SK-N-SH (cell line): ENCODE measurements around the gene ARCN1. TPM values are rescaled to one million over a fixed set of nuclear protein-coding genes. Genes with fewer than 3 reads are reported as not detected.

Source experiments
- CTCF ChIA-PET: fragments of 300-600, 350-600 bp; formaldehyde crosslinking; extraction: SDS; loops from one replicate; lab custom pipeline; 2021; lab: Yijun Ruan, JAX
- POLR2A ChIA-PET: fragments of 350-600 bp; sonication (Branson Sonifier 250); formaldehyde crosslinking; extraction: SDS; loops from one replicate; lab custom pipeline; 2020; ENCODE audit warnings: antibody characterized with exemption, inconsistent platforms; lab: Yijun Ruan, JAX
- DNase-seq: peaks from one replicate; pipeline ENCODE4 v3.0.0; 2012
- H2AFZ ChIP-seq: fragments of 200-600 bp; sonication (generic); 2 replicates; pipeline ENCODE4 v1.8.1; 2016; ENCODE audit warnings: antibody characterized with exemption, mild to moderate bottlenecking, low read depth
- H3F3A ChIP-seq: fragments of 200-600 bp; sonication (generic); replicated peaks from 2 replicates; pipeline ENCODE3; 2016; ENCODE audit warnings: antibody characterized with exemption, mild to moderate bottlenecking; ENCODE audit not compliant: insufficient read depth
- H3K27ac ChIP-seq, 2 experiments: fragments of 200-500 bp in 1 of 2; fragments of 200-600 bp in 1 of 2; sonication (Bioruptor generic) in 1 of 2; sonication (generic), shearing (Covaris generic) in 1 of 2; 2 replicates each; pipeline versions ENCODE4 v1.5.1 to v1.6.1; 2014 to 2016; ENCODE audit warnings: low read depth in 2 of 2, inconsistent platforms in 1 of 2, low read length in 1 of 2, mild to moderate bottlenecking in 1 of 2, mixed read lengths in 1 of 2
- H3K27me3 ChIP-seq: fragments of 200-600 bp; sonication (generic), shearing (Covaris generic); 2 replicates; pipeline ENCODE4 v1.6.1; 2016; ENCODE audit warnings: mixed run types; ENCODE audit not compliant: insufficient read depth
- H3K36me3 ChIP-seq, 2 experiments: fragments of 200-500 bp in 1 of 2; fragments of 200-600 bp in 1 of 2; sonication (Bioruptor generic) in 1 of 2; sonication (generic) in 1 of 2; replicated peaks in 1 of 2; 2 replicates each; pipeline versions ENCODE3 to v1.5.1; 2014 to 2016; ENCODE audit warnings: low read length in 1 of 2, mild to moderate bottlenecking in 1 of 2; ENCODE audit not compliant: insufficient read depth in 2 of 2, control insufficient read depth in 1 of 2
- H3K4me1 ChIP-seq, 2 experiments: fragments of 200-500 bp in 1 of 2; fragments of 200-600 bp in 1 of 2; sonication (Bioruptor generic) in 1 of 2; sonication (generic), shearing (Covaris generic) in 1 of 2; 2 replicates each; pipeline versions ENCODE4 v1.5.1 to v1.6.1; 2014 to 2016; ENCODE audit warnings: low read depth in 1 of 2, low read length in 1 of 2, mixed run types in 1 of 2; ENCODE audit not compliant: insufficient read depth in 2 of 2, control insufficient read depth in 1 of 2
- H3K4me2 ChIP-seq: fragments of 200-600 bp; sonication (generic), shearing (Covaris generic); 2 replicates; pipeline ENCODE4 v1.6.1; 2017; ENCODE audit warnings: mixed run types
- H3K4me3 ChIP-seq, 2 experiments: fragments of 200-500 bp in 1 of 2; fragments of 200-600 bp in 1 of 2; sonication (Bioruptor generic) in 1 of 2; sonication (generic), shearing (Covaris generic) in 1 of 2; 2 replicates each; pipeline versions ENCODE4 v1.5.1 to v1.8.1; 2014 to 2016; ENCODE audit warnings: low read depth in 2 of 2, inconsistent platforms in 1 of 2, low read length in 1 of 2, mild to moderate bottlenecking in 1 of 2, mixed read lengths in 1 of 2, moderate library complexity in 1 of 2
- H3K79me2 ChIP-seq: fragments of 200-600 bp; sonication (generic); 2 replicates; pipeline ENCODE4 v1.8.1; 2017; ENCODE audit warnings: mild to moderate bottlenecking; ENCODE audit not compliant: insufficient read depth
- H3K9ac ChIP-seq: fragments of 200-600 bp; sonication (generic); 2 replicates; pipeline ENCODE4 v1.6.1; 2017; ENCODE audit warnings: mixed run types
- H3K9me2 ChIP-seq: fragments of 200-600 bp; sonication (generic); 2 replicates; pipeline ENCODE4 v1.6.1; 2017; ENCODE audit warnings: mixed run types
- H3K9me3 ChIP-seq: fragments of 200-600 bp; sonication (generic); 2 replicates; pipeline ENCODE4 v1.6.1; 2017; ENCODE audit warnings: mixed run types, mild to moderate bottlenecking, moderate library complexity
- H4K20me1 ChIP-seq: fragments of 200-600 bp; sonication (generic); 2 replicates; pipeline ENCODE4 v1.6.1; 2017; ENCODE audit warnings: mild to moderate bottlenecking, mixed run types; ENCODE audit not compliant: insufficient read depth
- EZH2phosphoT487 ChIP-seq: fragments of 200-600 bp; sonication (generic); IDR thresholded peaks from 2 replicates; pipeline ENCODE4 v1.6.1; 2017; ENCODE audit warnings: low read depth, mixed run types, mild to moderate bottlenecking, antibody characterized with exemption, moderate library complexity, borderline replicate concordance
- NFIC ChIP-seq: IDR thresholded peaks from 2 replicates; pipeline ENCODE4 v1.4.0; 2012; ENCODE audit warnings: borderline replicate concordance
- TAF1 ChIP-seq: IDR thresholded peaks from 2 replicates; pipeline ENCODE4 v1.6.1; 2012; ENCODE audit warnings: low read depth, mild to moderate bottlenecking, low read length, moderate library complexity, borderline replicate concordance
- TCF12 ChIP-seq: IDR thresholded peaks from 2 replicates; pipeline ENCODE4 v1.4.0; 2012
- WGBS: methylation state at CpG from one replicate; pipeline ENCODE4 v1.1.6; 2017; ENCODE audit warnings: low lambda C conversion rate; 5-methylcytosine and 5-hydroxymethylcytosine counted together
- polyA plus RNA-seq, 3 experiments: library from polyadenylated mRNA; depleted of rRNA; stranded (reverse); fragments of >200 nt; gene quantifications; 2 replicates each; pipeline ENCODE4 v1.2.3, GENCODE V29; 2012
- TF ChIP-seq, protein P1 (sequence below): fragments of 200-600 bp; sonication (generic); IDR thresholded peaks from 2 replicates; pipeline ENCODE4 v1.6.1; 2017; ENCODE audit warnings: antibody characterized with exemption, mild to moderate bottlenecking, moderate library complexity

The ARCN1 gene
- polyA plus RNA-seq, 1 of the 3 experiments (the other 2 are of a cell fraction): 128 TPM

DNA sequence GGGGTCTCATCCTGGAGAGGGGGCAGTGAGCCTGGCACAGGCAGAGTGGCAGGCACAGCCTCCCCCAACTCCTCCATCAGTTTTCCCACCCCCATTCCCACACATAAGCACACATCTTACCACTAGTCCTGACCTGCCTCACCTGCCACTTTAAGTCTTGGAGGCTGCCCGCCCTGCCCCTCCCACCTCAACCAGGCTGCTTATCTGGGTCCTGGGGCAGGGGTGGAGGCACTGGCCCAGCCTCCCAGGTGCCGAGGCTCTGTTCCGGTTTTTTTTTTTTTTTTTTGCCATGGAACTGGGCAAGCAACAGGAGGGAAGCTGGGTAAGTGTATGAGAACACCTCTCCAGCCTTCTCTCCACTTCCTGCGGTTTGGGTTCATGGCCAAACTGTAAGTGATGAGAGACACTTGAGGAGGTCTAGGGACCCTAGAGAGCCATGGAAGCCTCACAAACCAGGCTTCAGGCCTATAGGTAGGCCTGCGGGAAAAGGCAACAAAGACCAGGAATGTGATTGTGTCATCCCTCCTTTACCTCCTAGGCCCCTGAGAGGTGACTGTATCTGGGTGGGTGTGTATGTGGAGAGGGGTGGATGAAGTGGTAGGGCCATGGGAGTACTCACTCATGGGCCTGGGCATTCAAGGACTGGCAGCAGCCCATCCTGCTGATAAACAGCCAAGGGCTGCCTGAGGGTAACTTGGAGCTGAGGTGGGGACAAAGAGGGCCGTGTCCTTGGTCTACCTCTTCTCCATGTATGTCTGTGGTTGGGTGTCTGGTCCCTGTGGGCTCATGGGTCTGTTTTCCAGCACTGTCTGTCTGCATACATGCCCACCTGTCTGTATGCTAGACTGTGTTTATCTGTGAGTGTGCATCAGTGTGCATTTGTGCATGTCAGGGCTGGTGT, 57.8 kb downstream of the ARCN1 start:
- DNase-seq: no peak
- peaks cover 86% of the 10 kb centered on the region for H3K79me2 ChIP-seq
- CTCF ChIA-PET: interaction anchor here (0.6 to 1.6 kb wide), 6 partner anchors 11 to 1839 kb away, joined by 3 to 5 read pairs (median 3); partner anchors contain the start of gene PHLDB1
- H3K4me1 ChIP-seq: peaks cover 9 to 18% of the 10 kb centered on the region in 2 experiments; a peak in 3 of 4 replicates
- 93% methylated on average over 5 of the region's 6 CpGs for WGBS
- no peak overlapping the region for H3K4me3 ChIP-seq
- H3K36me3 ChIP-seq: peaks cover 58 to 85% of the 10 kb centered on the region in 2 experiments
- no peak overlapping the region for H2AFZ ChIP-seq
- H3K9ac ChIP-seq: no peak overlapping the region
- POLR2A ChIA-PET: no interaction called here
- H3F3A ChIP-seq: peaks cover 6% of the 10 kb centered on the region
- TF ChIP-seq, protein P1, sequence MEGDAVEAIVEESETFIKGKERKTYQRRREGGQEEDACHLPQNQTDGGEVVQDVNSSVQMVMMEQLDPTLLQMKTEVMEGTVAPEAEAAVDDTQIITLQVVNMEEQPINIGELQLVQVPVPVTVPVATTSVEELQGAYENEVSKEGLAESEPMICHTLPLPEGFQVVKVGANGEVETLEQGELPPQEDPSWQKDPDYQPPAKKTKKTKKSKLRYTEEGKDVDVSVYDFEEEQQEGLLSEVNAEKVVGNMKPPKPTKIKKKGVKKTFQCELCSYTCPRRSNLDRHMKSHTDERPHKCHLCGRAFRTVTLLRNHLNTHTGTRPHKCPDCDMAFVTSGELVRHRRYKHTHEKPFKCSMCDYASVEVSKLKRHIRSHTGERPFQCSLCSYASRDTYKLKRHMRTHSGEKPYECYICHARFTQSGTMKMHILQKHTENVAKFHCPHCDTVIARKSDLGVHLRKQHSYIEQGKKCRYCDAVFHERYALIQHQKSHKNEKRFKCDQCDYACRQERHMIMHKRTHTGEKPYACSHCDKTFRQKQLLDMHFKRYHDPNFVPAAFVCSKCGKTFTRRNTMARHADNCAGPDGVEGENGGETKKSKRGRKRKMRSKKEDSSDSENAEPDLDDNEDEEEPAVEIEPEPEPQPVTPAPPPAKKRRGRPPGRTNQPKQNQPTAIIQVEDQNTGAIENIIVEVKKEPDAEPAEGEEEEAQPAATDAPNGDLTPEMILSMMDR: no peak
- H3K9me2 ChIP-seq: no peaks in the 10 kb centered on the region
- peaks cover 84% of the 10 kb centered on the region for H4K20me1 ChIP-seq
- peak overlapping the region in 1 of 2 experiments; percentile 25; a peak in 1 of 4 replicates for H3K27ac ChIP-seq
- H3K27me3 ChIP-seq: no peaks in the 10 kb centered on the region
- no peak overlapping the region for H3K4me2 ChIP-seq
- H3K9me3 ChIP-seq: no peaks in the 10 kb centered on the region

DNA sequence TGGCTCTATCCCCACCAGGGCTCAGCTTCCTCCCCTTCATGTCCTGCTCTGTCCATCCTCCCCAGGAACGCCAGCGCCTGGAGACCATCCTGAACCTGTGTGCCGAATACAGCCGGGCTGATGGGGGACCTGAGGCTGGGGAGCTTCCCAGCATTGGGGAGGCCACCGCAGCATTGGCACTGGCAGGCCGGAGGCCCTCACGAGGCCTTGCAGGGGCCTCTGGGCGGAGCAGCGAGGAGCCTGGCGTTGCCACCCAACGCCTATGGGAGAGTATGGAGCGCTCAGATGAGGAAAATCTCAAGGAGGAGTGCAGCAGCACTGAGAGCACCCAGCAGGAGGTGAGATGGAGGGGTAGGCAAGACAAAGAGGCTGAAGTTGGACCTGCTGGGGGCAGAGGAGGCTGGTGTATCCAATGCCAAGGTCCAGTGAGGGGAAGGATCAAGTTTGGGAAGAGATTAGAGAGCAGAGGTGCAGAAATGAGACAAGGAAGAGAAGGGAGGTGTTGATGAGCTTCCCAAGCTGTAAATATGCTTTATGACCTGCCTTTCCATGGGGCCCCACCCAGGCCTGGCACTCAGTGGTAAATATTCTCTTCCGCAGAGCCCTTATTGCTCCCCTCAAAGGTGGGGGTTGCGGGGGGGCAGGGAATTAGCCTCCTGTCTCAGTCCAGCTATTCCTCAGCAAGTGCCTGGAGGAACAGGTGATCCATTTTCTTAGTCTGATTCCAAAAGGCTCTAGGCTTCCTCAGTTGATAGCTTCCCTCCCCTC, 59.1 kb downstream of the ARCN1 start:
- no peak for DNase-seq
- TF ChIP-seq TAF1: no peak
- TF ChIP-seq NFIC: no peak
- TF ChIP-seq TCF12: no peak
- TF ChIP-seq EZH2phosphoT487: no peak
- TF ChIP-seq, all 33 proteins: peak for 0
- no peak overlapping the region for H3K4me3 ChIP-seq
- no peak overlapping the region for H3K9ac ChIP-seq
- peaks cover 75% of the 10 kb centered on the region for H3K79me2 ChIP-seq
- ChIA-PET POLR2A (interaction anchor here (1.4 kb wide), 1 partner anchor 9 kb away, joined by 7 read pairs; no protein-coding TSS in a partner anchor), CTCF (interaction anchor here (0.8 to 1.8 kb wide), 4 partner anchors 10 to 36 kb away, joined by 3 to 5 read pairs (median 4); no protein-coding TSS in a partner anchor)
- no peaks in the 10 kb centered on the region for H3K9me2 ChIP-seq
- H4K20me1 ChIP-seq: peaks cover 76% of the 10 kb centered on the region
- H3F3A ChIP-seq: peaks cover 6% of the 10 kb centered on the region
- no peaks in the 10 kb centered on the region for H3K9me3 ChIP-seq
- H2AFZ ChIP-seq: no peak overlapping the region
- 91% methylated on average over 14 of the region's 14 CpGs for WGBS
- H3K36me3 ChIP-seq: peaks cover 56 to 87% of the 10 kb centered on the region in 2 experiments
- no peak overlapping the region for H3K4me2 ChIP-seq
- no peaks in the 10 kb centered on the region for H3K27me3 ChIP-seq
- peaks cover 8 to 9% of the 10 kb centered on the region in 2 experiments; a peak in 2 of 4 replicates for H3K4me1 ChIP-seq
- H3K27ac ChIP-seq: no peak overlapping the region
